ENCODE measurements around the gene DBNL.
"Not testable (repeated sequence)": the region's sequence is repeated elsewhere in the genome, so short reads cannot be mapped to it uniquely, and the experiment has no call there.

Gene DBNL

GRCh38 chr7:44044315-44045225 is at the start of gene DBNL:
DBNL (plus strand) TSS chr7:44044702; CDS start chr7:44044738, 36 bp downstream.
- peak; percentile 76 to 88 for DNase-seq (ENCODE audit: low read depth in 1 of 2, low spot score in 1 of 2)

GRCh38 chr7:43997532-43997931 is 47.0 kb upstream of the DBNL start, which contains the start of gene SPDYE1:
SPDYE1 (plus strand) TSS chr7:43997897; CDS start chr7:43999950, 2,053 bp downstream.
- DNase-seq (ENCODE audit: low read depth in 1 of 2, low spot score in 1 of 2): not testable (repeated sequence)

- DNase-seq (ENCODE audit: low read depth in 1 of 2, low spot score in 1 of 2): not testable (repeated sequence)
Measured at GRCh38 chr7:44012081-44012480, 32.4 kb upstream of the DBNL start.

GRCh38 chr7:44015090-44015489 is 29.4 kb upstream of the DBNL start:
- DNase-seq (ENCODE audit: low read depth in 1 of 2, low spot score in 1 of 2): not testable (repeated sequence)

GRCh38 chr7:44018857-44019807 is 25.4 kb upstream of the DBNL start:
- DNase-seq (ENCODE audit: low read depth in 1 of 2, low spot score in 1 of 2): peak; percentile 98 to 99

GRCh38 chr7:44019825-44020224 is 24.7 kb upstream of the DBNL start:
- not testable (repeated sequence) for DNase-seq (ENCODE audit: low read depth in 1 of 2, low spot score in 1 of 2)

- DNase-seq (ENCODE audit: low read depth in 1 of 2, low spot score in 1 of 2): not testable (repeated sequence)
Measured at GRCh38 chr7:44022069-44022468, 22.4 kb upstream of the DBNL start.

- DNase-seq (ENCODE audit: low read depth in 1 of 2, low spot score in 1 of 2): not testable (repeated sequence)
Measured at GRCh38 chr7:44022796-44023467, 21.6 kb upstream of the DBNL start.

GRCh38 chr7:44029433-44029832 is 15.1 kb upstream of the DBNL start:
- not testable (repeated sequence) for DNase-seq (ENCODE audit: low read depth in 1 of 2, low spot score in 1 of 2)

GRCh38 chr7:44030029-44030428 is 14.5 kb upstream of the DBNL start:
- DNase-seq (ENCODE audit: low read depth in 1 of 2, low spot score in 1 of 2): not testable (repeated sequence)

- not testable (repeated sequence) for DNase-seq (ENCODE audit: low read depth in 1 of 2, low spot score in 1 of 2)
Measured at GRCh38 chr7:44031319-44031718, 13.2 kb upstream of the DBNL start.

- not testable (repeated sequence) for DNase-seq (ENCODE audit: low read depth in 1 of 2, low spot score in 1 of 2)
Measured at GRCh38 chr7:44032031-44032430, 12.5 kb upstream of the DBNL start.

GRCh38 chr7:44033971-44034844 is 10.3 kb upstream of the DBNL start:
- DNase-seq (ENCODE audit: low read depth in 1 of 2, low spot score in 1 of 2): not testable (repeated sequence)

- not testable (repeated sequence) for DNase-seq (ENCODE audit: low read depth in 1 of 2, low spot score in 1 of 2)
Measured at GRCh38 chr7:44036364-44036763, 8.1 kb upstream of the DBNL start.

- DNase-seq (ENCODE audit: low read depth in 1 of 2, low spot score in 1 of 2): not testable (repeated sequence)
Measured at GRCh38 chr7:44037951-44038350, 6.6 kb upstream of the DBNL start.

GRCh38 chr7:44038553-44038952 is 5.9 kb upstream of the DBNL start:
- DNase-seq (ENCODE audit: low read depth in 1 of 2, low spot score in 1 of 2): not testable (repeated sequence)

- DNase-seq (ENCODE audit: low read depth in 1 of 2, low spot score in 1 of 2): peak; percentile 51 to 61
Measured at GRCh38 chr7:44038961-44039558, 5.4 kb upstream of the DBNL start.

GRCh38 chr7:44039800-44040492 is 4.6 kb upstream of the DBNL start:
- DNase-seq (ENCODE audit: low read depth in 1 of 2, low spot score in 1 of 2): not testable (repeated sequence)

- peak in 1 of 2 donors; percentile 52 for DNase-seq (ENCODE audit: low read depth in 1 of 2, low spot score in 1 of 2)
Measured at GRCh38 chr7:44040493-44040891, 4.0 kb upstream of the DBNL start.

Data from activated CD4-positive, alpha-beta T cell treated with anti-CD3 and anti-CD28 coated beads, Interleukin-2, amount 50 U/mL, for 24 hours (primary cell).